KBM-7 (cell line): Measurements from ENCODE around the gene DTX1.
"Not testable (repeated sequence)": the region's sequence is repeated elsewhere in the genome, so short reads cannot be mapped to it uniquely, and the experiment has no call there.

Source experiments
- DNase-seq: peaks from one replicate; pipeline ENCODE4 v3.0.0-alpha.2; 2015
- in situ Hi-C: fragments of 300-500 bp; cut with MboI; formaldehyde crosslinking; loops from 2 replicates; pipeline ENCODE4 v1.14.3; 2020; ENCODE audit warnings: low sequenced_read_pairs, low pct_unique_long_range_greater_than_20kb, mixed read lengths

DTX1 gene

DNA sequence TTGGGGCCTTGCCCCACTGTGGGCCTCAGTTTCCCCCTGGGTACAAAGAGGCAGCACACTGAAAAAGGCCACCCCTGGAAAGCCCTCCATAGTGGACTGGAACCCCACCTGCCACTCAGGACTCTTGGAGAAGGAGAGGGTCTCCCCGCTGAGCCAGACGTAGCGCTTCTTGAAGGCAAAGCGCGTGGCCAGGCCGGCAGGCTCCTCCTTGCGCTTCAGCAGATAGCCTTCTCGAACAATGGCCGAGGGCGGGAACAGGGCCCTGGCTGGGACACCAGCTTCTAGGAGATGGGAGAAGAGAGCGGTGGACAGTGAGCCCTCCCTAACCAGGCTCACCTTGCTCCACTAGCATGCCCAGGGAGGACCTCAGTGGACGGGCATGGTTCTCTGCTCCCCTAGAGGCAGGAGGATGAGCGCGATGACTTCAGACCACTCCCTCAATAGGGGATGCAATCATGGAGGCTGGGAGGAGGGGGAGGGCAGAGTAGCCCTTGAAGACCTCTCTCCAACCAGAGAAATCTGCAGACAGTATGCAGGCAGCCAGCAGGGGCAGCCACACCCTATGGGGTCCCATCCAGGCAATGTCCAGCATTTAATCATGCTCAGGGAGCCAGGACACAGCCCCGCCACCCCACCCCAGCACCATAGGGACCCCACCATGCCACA, 49.2 kb downstream of the DTX1 start:
- in situ Hi-C loops, result no loop called here

DNA sequence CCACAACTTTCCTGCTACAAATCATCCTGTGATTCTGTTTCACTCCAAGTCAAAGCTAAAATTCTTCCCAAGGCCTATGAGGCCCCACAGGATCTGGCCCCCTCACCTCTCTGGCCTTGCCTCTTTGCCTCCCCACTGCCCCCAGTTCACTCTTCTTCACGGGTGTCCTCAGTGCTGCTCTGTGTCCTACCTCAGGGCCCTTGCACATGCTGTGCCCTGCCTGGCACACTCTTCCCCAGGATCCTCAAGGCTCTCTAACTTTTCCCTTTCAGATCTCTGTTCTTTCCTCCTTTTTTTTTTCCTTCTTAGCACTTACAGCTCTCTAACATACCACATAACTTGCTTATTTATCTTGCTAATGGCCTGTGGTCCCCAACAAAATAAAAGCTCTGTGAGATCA, 49.8 kb downstream of the DTX1 start:
- DNase-seq, result no peak
- in situ Hi-C loops, result no loop called here

More for the DNA sequence above, 49.2 kb downstream of the DTX1 start:
- DNase-seq, result no peak

DNA sequence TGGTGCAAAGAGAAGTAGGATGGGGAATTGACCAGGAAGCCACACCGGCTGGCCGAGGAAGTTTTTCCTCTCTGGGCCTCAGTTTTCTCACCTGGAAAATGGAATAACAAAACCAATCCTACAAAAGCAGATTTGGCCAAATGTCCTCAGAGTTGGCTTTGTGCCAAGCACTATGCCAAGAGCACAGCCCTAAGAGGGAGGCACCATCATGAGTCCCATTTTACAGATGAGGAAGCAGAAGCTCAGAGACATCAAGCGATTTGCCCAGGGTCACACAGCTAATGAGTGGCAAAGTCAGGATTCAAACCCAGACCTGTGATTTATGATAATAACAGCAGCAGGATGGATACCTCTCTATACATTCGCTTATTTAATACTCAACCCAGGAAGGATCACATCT, 51.8 kb downstream of the DTX1 start:
- in situ Hi-C loops, result no loop called here
- DNase-seq, result no peak

GRCh38 chr12:113109360-113109759, 52.8 kb downstream of the DTX1 start:
- in situ Hi-C loops, result no loop called here
- no peak for DNase-seq

GRCh38 chr12:113109872-113110599, 53.5 kb downstream of the DTX1 start:
- no peak for DNase-seq
- in situ Hi-C loops, result no loop called here

- in situ Hi-C loops, result no loop called here
- no peak for DNase-seq
These were observed 54.7 kb downstream of the DTX1 start for GRCh38 chr12:113111247-113111646.

- no peak for DNase-seq
- in situ Hi-C loops, result no loop called here
These were observed 55.7 kb downstream of the DTX1 start for GRCh38 chr12:113112043-113112899.

GRCh38 chr12:113113397-113113796, 56.9 kb downstream of the DTX1 start:
- in situ Hi-C loops, result no loop called here
- DNase-seq, result no peak

DNA sequence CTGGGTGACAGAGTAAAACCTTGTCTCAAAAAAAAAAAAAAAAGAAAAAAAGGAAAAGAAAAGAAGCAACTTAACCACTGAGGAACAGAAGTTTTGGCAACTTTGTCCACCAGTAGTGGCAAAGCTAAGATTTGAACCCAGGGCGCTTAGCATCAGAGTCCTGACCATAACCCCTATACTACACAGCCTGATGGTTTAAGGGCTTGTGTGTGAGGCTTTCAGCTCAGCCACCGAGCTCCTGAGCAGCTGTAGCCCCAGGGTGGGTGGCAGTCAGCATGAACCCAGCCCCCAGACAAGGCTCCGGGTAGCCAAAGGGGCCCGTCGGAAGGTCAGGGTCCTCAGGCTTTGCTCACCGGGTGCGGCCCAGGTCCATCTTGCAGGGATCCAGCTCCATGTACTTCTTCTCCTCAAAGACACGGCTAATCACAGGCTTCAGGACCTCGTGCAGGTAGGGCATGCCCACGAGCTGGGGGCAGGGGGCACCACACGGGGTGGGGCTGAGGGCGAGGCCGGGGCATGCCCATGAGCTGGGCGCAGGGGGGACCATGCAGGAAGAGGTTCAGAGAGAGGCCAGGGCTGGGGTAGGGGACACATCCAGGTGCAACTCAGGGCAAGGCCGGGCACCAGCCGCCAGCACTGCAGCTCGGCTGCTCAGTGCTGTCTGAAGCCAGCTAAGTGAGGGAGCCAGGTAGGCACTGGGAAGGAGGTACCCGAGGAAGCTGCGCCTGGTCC, 58.1 kb downstream of the DTX1 start:
- in situ Hi-C loops, result no loop called here
- DNase-seq, result no peak

- DNase-seq, result no peak
- in situ Hi-C loops, result no loop called here
These were observed 59.1 kb downstream of the DTX1 start for GRCh38 chr12:113115455-113116126.

DNA sequence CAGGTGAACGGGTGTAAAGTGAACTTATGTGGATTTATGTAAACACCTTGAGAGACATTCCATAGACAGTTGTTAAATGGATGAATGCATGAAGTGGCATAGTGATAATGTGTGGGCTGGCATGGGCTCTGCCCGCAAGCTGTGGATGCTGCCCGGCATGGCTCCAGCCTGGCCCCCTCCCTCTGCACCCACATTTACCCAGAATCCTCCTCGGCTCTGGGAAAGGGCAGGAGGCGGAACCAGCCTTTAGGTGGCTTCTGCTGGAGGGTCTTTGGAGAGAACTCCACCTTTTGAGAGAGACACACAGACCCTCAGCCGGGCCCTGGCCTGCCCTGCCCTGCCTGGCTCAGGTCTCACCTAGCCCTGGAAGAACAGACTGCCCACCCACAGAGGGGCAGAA, 60.3 kb downstream of the DTX1 start:
- in situ Hi-C loops, result no loop called here
- no peak for DNase-seq

DNA sequence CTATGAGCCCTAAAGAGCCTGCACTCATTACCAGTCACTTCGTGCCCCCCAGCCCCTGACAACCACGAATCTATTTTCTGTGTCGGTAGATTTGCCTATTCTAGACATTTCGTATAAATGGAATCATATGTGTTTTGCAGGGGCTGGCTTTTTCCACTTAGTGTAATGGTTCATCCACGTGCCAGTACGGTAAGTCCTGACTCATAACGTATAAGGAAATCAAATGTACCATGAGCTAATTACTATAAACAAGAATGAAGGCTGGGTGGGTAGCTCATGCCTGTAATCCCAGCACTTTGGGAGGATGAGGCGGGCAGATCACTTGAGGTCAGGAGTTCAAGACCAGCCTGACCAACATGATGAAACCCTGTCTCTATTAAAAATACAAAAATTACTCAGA, 61.2 kb downstream of the DTX1 start:
- DNase-seq, in situ Hi-C loops: not testable (repeated sequence)

GRCh38 chr12:113118142-113118541, 61.6 kb downstream of the DTX1 start:
- DNase-seq, result no peak
- in situ Hi-C loops, result no loop called here

DNA sequence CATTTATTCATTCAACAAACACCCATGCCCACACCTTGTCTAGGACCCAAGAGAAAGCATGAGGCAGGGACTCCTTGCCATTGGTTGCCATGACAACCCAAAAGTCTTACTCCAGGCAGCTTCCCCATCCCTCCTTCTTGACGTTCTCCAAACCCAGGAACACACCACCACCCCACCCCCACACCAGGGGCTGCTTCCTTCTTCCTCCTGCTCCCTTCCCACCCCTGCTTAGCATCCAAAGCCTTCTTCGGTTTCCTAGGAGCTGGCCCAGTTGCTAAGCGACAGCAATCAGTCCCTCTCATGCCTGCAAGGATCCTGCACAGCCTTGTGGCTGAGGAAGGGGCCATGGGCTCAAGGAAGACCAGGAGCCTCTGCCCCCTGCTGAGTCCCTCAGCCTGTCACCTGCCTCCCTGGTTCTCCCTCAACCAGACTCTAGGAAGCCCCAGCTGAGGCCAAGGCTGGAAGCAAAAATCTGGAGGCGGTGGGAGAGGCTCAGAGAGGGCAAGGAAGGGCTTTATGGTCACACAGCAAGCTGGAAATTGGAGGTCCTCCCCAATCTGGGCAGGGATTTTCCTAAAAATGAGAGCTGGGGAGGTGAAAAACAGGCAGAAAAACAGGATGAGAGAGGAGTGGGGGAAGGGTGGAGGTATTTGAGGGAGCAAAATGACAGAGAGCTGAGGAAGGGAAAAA, 63.6 kb downstream of the DTX1 start:
- no peak for DNase-seq

GRCh38 chr12:113120670-113121370, 64.3 kb downstream of the DTX1 start:
- in situ Hi-C loops, result no loop called here
- no peak for DNase-seq

More for the DNA sequence above, 63.6 kb downstream of the DTX1 start:
- in situ Hi-C loops, result no loop called here

- in situ Hi-C loops, result no loop called here
- DNase-seq, result no peak
These were observed 71.3 kb downstream of the DTX1 start for GRCh38 chr12:113127791-113128199.

GRCh38 chr12:113128802-113129663, 72.5 kb downstream of the DTX1 start:
- no peak for DNase-seq
- in situ Hi-C loops, result no loop called here
